K562 (cell line): ENCODE measurements around the gene HYOU1. TPM values are rescaled to one million over a fixed set of nuclear protein-coding genes. Genes with fewer than 3 reads are reported as not detected.

Experiments used
- ATF3 ChIP-seq, 2 experiments: fragments of 450-650 bp in 1 of 2; sonication (generic) in 1 of 2; formaldehyde crosslinking in 1 of 2; IDR thresholded peaks in 1 of 2; conservative IDR thresholded peaks in 1 of 2; 2 replicates each; pipeline versions ENCODE4 v1.6.1 to v1.8.1; 2016 to 2023; ENCODE audit warnings: mild to moderate bottlenecking in 2 of 2, moderate library complexity in 2 of 2, inconsistent platforms in 1 of 2, missing genetic modification reagents in 1 of 2
- ATF7 ChIP-seq: fragments of 450-650 bp; IDR thresholded peaks from 2 replicates; pipeline ENCODE4 v1.7.1; 2014; ENCODE audit warnings: mild to moderate bottlenecking, moderate library complexity
- CREBBP ChIP-seq: IDR thresholded peaks from one replicate; pipeline ENCODE4 v1.6.1; 2012; ENCODE audit warnings: low read depth, mild to moderate bottlenecking, control low read depth, inconsistent platforms, low read length
- DACH1 ChIP-seq: fragments of 450-650 bp; IDR thresholded peaks from 2 replicates; pipeline ENCODE4 v1.6.1; 2018; ENCODE audit not compliant: partially characterized antibody
- E2F3 ChIP-seq: fragments of 250-450 bp; sonication (Bioruptor Pico); IDR thresholded peaks from 2 replicates; pipeline ENCODE4 v1.4.0; 2020; ENCODE audit warnings: mild to moderate bottlenecking
- ETV5 ChIP-seq: sonication (generic); formaldehyde crosslinking; IDR thresholded peaks from 2 replicates; pipeline ENCODE4 v1.4.0; 2020; ENCODE audit warnings: low read depth, mild to moderate bottlenecking, missing genetic modification reagents
- FOXM1 ChIP-seq, 2 experiments: fragments of 450-650 bp in 1 of 2; sonication (generic) in 1 of 2; formaldehyde crosslinking in 1 of 2; IDR thresholded peaks; 2 replicates each; pipeline versions ENCODE4 v1.6.1 to v1.9.0; 2017 to 2022; ENCODE audit warnings: low read depth in 2 of 2, mild to moderate bottlenecking in 2 of 2, missing genetic modification reagents in 1 of 2, moderate library complexity in 1 of 2
- HMBOX1 ChIP-seq: sonication (generic); IDR thresholded peaks from 2 replicates; pipeline ENCODE4 v1.6.1; 2016
- HMG20B ChIP-seq: fragments of 250-450 bp; sonication (Bioruptor Pico); IDR thresholded peaks from 2 replicates; pipeline ENCODE4 v1.5.0; 2021; ENCODE audit warnings: mild to moderate bottlenecking
- MXI1 ChIP-seq: IDR thresholded peaks from 2 replicates; pipeline ENCODE4 v1.6.1; 2011; ENCODE audit warnings: low read depth, mild to moderate bottlenecking, improper control_type of control experiment, low read length
- NFYB ChIP-seq: IDR thresholded peaks from 2 replicates; pipeline ENCODE4 v1.6.1; 2011; ENCODE audit warnings: mild to moderate bottlenecking, moderate library complexity; ENCODE audit not compliant: insufficient read length; ENCODE audit errors: extremely low read depth
- POLR2H ChIP-seq: IDR thresholded peaks from 2 replicates; pipeline ENCODE4 v1.6.1; 2016; ENCODE audit warnings: missing genetic modification characterization, low read depth, mild to moderate bottlenecking, control low read depth, missing compliant biosample characterization, moderate library complexity
- POLR3G ChIP-seq: IDR thresholded peaks from 2 replicates; pipeline ENCODE4 v1.6.1; 2011; ENCODE audit not compliant: insufficient read length, insufficient replicate concordance; ENCODE audit errors: extremely low read depth
- SAP30 ChIP-seq: fragments of 200-600 bp; sonication (generic); IDR thresholded peaks from 2 replicates; pipeline ENCODE4 v1.6.1; 2012; ENCODE audit warnings: borderline replicate concordance, low read depth, mild to moderate bottlenecking, moderate library complexity, low read length, control low read depth, inconsistent platforms; ENCODE audit not compliant: insufficient read depth, poor library complexity, severe bottlenecking
- SP1 ChIP-seq: sonication (generic); formaldehyde crosslinking; IDR thresholded peaks from 2 replicates; pipeline ENCODE4 v1.8.1; 2022; ENCODE audit warnings: mild to moderate bottlenecking, missing genetic modification reagents
- STAT5B ChIP-seq: fragments of 250-450 bp; sonication (Bioruptor Pico); IDR thresholded peaks from 2 replicates; pipeline ENCODE4 v1.8.0; 2021; ENCODE audit warnings: mild to moderate bottlenecking, inconsistent platforms
- TGIF2 ChIP-seq: sonication (generic); formaldehyde crosslinking; IDR thresholded peaks from 2 replicates; pipeline ENCODE4 v1.8.1; 2022; ENCODE audit warnings: mild to moderate bottlenecking, missing genetic modification reagents, moderate library complexity
- ZNF134 ChIP-seq: fragments of 250-450 bp; sonication (Bioruptor Pico); conservative IDR thresholded peaks from 2 replicates; pipeline ENCODE4 v1.4.0; 2020
- ZNF507 ChIP-seq: conservative IDR thresholded peaks from 2 replicates; pipeline ENCODE4 v1.6.1; 2017; ENCODE audit warnings: missing genetic modification characterization, missing compliant biosample characterization
- ZNF639 ChIP-seq, 2 experiments: fragments of 200-800 bp in 1 of 2; sonication (Bioruptor generic) in 1 of 2; sonication (generic) in 1 of 2; formaldehyde crosslinking in 1 of 2; IDR thresholded peaks in 1 of 2; conservative IDR thresholded peaks in 1 of 2; 2 replicates each; pipeline versions ENCODE4 v1.5.0 to v1.6.1; 2016 to 2020; ENCODE audit warnings: missing compliant biosample characterization in 1 of 2, missing genetic modification characterization in 1 of 2, missing genetic modification reagents in 1 of 2
- ZZZ3 ChIP-seq: fragments of 450-650 bp; IDR thresholded peaks from 2 replicates; pipeline ENCODE4 v1.6.1; 2016; ENCODE audit warnings: antibody characterized with exemption, mild to moderate bottlenecking, moderate library complexity
- polyA plus RNA-seq, 8 experiments: library from polyadenylated mRNA; depleted of rRNA in 4 of 8; stranded (reverse) in 5 of 8; unstranded in 3 of 8; fragments of >200 nt; fragmentation: Nextera tagmentation in 2 of 8; fragmentation: Illumina TruSeq in 1 of 8; extraction: Ambion mirVana in 2 of 8; extraction: Trizol in 1 of 8; gene quantifications; 2 replicates each; pipeline versions ENCODE4 v1.2.1 to v1.2.3, GENCODE V29; 2011 to 2014; ENCODE audit warnings: inconsistent platforms in 1 of 8, missing spikeins in 1 of 8
- total RNA-seq, 7 experiments: library from RNA; depleted of rRNA in 6 of 7; stranded (reverse); fragments of >200 nt in 6 of 7; fragmentation: Illumina TruSeq in 2 of 7; extraction: Trizol in 2 of 7; gene quantifications; 2 replicates each; pipeline versions ENCODE4 v1.2.1 to v1.2.3, GENCODE V29; 2011 to 2021; ENCODE audit warnings: low replicate concordance in 1 of 7

The HYOU1 gene
- total and polyA plus RNA-seq, 9 of the 15 experiments (the other 6 are each of a cell fraction or from before 2014, with no cell fraction given), result 19.5 to 197 (median 128) TPM

- TF ChIP-seq CREBBP (no peak), ETV5 (CRISPR knock-in tag) (0 out of 2 replicates have a peak, but pooled peaks have one; percentile 54), ATF3 (IDR thresholded peaks at IDR 0.05) (no peak), ATF3 (CRISPR knock-in tag; conservative IDR thresholded peaks at IDR 0.05) (no peak), NFYB (no peak), ZNF639 (CRISPR knock-in tag; conservative IDR thresholded peaks at IDR 0.05 in 1 of 2, IDR thresholded peaks at IDR 0.05 in 1 of 2) (no peak), SP1 (CRISPR knock-in tag) (peak; percentile 58; the same call in 1 of the 2 replicates), DACH1 (peak; percentile 5), FOXM1 (IDR thresholded peaks at IDR 0.05; ENCODE audit: low read depth) (no peak), FOXM1 (CRISPR knock-in tag; IDR thresholded peaks at IDR 0.05; ENCODE audit: low read depth) (peak; percentile 89), POLR2H (tag) (peak; percentile 65; the same call in 1 of the 2 replicates), HMBOX1 (no peak), ATF7 (peak; percentile 52), HMG20B (CRISPR knock-in tag) (no peak), ZNF134 (CRISPR knock-in tag) (no peak), E2F3 (CRISPR knock-in tag) (peak; percentile 71; the same call in 1 of the 2 replicates), TGIF2 (0 out of 2 replicates have a peak, but pooled peaks have one; percentile 78), MXI1 (no peak), ZZZ3 (no peak), ZNF507 (tag) (no peak), POLR3G (no peak), STAT5B (CRISPR knock-in tag) (no peak), SAP30 (no peak)
These were observed 59.2 kb downstream of the HYOU1 start, which contains the start of gene CENATAC (continued) for GRCh38 chr11:118997627-118998387.
